PFSK-1 (cell line): ENCODE results near the gene ADAM21.

Experiments
- FOXP2 ChIP-seq: optimal IDR thresholded peaks from 2 replicates; pipeline ENCODE3; 2011; ENCODE audit warnings: borderline replicate concordance, control low read depth, inconsistent platforms; ENCODE audit not compliant: insufficient read depth; ENCODE audit errors: extremely low read length, extremely low read depth
- POLR2AphosphoS5 ChIP-seq: IDR thresholded peaks from 2 replicates; pipeline ENCODE4 v1.6.1; 2012; ENCODE audit warnings: low read depth, mild to moderate bottlenecking, control low read depth, low read length, moderate library complexity
- SIN3A ChIP-seq: IDR thresholded peaks from 2 replicates; pipeline ENCODE4 v1.6.1; 2012; ENCODE audit warnings: mild to moderate bottlenecking, low read length, moderate library complexity, borderline replicate concordance; ENCODE audit not compliant: insufficient read depth
- TAF1 ChIP-seq: IDR thresholded peaks from 2 replicates; pipeline ENCODE4 v1.6.1; 2012; ENCODE audit warnings: low read length, control low read depth, borderline replicate concordance; ENCODE audit not compliant: insufficient read depth
- TF ChIP-seq, protein P1 (sequence below), 2 experiments: IDR thresholded peaks; 2 replicates each; pipeline versions ENCODE4 v1.6.1 to v1.8.0; 2011 to 2012; ENCODE audit warnings: low read depth in 2 of 2, low read length in 2 of 2, control low read depth in 1 of 2, inconsistent platforms in 1 of 2, mild to moderate bottlenecking in 1 of 2, moderate library complexity in 1 of 2; ENCODE audit not compliant: insufficient read depth in 1 of 2

ADAM21 gene

DNA sequence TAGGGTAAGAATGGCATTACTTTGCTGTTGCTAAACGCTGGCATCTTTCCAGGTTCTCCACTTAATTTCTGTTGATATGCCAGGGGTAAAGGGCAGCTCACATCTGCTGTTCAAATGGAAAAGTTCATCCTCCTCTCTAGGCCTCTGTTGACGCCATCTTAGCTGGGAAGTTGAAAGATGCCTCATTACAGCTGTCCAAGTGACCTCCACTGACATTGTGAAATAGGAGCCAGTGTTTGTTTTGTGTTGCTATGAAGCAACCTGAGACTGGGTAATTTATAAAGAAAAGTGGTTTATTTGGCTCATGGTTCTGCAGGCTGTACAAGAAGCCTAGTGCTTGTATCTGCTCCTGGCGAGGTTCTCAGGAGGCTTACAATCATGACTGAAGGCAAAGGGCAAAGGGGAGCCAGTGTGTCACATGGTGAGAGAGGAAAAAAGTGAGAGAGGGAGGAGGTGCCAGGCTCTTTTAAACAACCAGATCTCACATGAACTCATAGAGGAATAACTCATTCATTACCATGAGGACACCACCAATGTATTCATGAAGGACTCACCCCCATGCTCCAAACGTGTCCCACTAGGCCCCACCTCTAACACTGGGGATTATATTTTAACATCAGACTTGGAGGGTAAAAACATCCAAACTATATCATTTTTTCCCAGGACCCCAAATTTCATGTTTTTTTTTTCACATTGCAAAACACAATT, 3.2 kb upstream of the ADAM21 start:
- no peak for TF ChIP-seq TAF1
- no peak for TF ChIP-seq SIN3A
- no peak for TF ChIP-seq FOXP2
- TF ChIP-seq, protein P1, sequence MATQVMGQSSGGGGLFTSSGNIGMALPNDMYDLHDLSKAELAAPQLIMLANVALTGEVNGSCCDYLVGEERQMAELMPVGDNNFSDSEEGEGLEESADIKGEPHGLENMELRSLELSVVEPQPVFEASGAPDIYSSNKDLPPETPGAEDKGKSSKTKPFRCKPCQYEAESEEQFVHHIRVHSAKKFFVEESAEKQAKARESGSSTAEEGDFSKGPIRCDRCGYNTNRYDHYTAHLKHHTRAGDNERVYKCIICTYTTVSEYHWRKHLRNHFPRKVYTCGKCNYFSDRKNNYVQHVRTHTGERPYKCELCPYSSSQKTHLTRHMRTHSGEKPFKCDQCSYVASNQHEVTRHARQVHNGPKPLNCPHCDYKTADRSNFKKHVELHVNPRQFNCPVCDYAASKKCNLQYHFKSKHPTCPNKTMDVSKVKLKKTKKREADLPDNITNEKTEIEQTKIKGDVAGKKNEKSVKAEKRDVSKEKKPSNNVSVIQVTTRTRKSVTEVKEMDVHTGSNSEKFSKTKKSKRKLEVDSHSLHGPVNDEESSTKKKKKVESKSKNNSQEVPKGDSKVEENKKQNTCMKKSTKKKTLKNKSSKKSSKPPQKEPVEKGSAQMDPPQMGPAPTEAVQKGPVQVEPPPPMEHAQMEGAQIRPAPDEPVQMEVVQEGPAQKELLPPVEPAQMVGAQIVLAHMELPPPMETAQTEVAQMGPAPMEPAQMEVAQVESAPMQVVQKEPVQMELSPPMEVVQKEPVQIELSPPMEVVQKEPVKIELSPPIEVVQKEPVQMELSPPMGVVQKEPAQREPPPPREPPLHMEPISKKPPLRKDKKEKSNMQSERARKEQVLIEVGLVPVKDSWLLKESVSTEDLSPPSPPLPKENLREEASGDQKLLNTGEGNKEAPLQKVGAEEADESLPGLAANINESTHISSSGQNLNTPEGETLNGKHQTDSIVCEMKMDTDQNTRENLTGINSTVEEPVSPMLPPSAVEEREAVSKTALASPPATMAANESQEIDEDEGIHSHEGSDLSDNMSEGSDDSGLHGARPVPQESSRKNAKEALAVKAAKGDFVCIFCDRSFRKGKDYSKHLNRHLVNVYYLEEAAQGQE (IDR thresholded peaks at IDR 0.05; ENCODE audit: insufficient read depth in 1 of 2, low read depth in 2 of 2, low read length in 2 of 2), result no peak
- no peak for TF ChIP-seq POLR2AphosphoS5

DNA sequence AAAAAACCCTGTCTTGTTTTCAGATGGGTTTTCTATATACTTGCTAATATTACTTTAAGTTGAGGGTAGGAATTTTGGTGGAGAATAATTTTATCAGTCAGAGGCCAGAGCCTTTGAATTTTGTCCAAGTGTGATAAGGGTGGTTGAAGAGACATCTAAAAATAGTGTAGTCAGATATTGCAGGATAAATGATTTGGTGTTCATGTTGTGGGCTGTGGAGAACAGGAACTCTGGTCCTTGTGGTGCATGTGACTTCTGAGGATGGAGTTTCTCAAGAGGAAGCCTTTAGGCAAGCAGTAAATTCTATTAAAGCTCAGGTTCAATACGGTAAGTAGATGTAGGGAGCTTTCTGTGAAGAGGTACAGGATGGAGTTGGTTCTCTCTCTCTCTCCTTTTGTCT, 2.8 kb downstream of the ADAM21 start:
- TF ChIP-seq SIN3A, result no peak
- TF ChIP-seq TAF1, result no peak
- TF ChIP-seq POLR2AphosphoS5, result no peak
- no peak for TF ChIP-seq FOXP2
- TF ChIP-seq, protein P1 (IDR thresholded peaks at IDR 0.05; ENCODE audit: insufficient read depth in 1 of 2, low read depth in 2 of 2, low read length in 2 of 2), result no peak

DNA sequence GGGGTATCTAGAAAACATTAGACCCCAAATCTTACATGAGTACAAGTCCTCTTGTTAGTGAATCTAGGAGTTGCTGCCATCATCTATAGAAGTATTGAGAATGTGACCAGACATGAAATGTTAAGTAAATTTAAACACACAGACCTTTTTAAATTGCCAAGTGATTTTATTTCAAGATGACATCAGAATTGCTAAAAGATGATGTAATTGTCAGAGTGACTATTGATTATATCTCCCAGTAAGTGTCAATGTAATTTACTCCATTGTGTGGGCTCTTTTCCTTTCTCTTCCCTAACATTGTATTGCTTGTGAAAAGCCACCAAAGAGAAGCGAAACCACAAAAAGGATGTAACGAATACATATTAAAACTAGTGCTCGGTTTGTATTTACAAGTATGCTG, 16.8 kb downstream of the ADAM21 start:
- TF ChIP-seq POLR2AphosphoS5 (no peak), TAF1 (no peak), SIN3A (no peak), FOXP2 (no peak)
- TF ChIP-seq, protein P1 (IDR thresholded peaks at IDR 0.05; ENCODE audit: insufficient read depth in 1 of 2, low read depth in 2 of 2, low read length in 2 of 2), result no peak

DNA sequence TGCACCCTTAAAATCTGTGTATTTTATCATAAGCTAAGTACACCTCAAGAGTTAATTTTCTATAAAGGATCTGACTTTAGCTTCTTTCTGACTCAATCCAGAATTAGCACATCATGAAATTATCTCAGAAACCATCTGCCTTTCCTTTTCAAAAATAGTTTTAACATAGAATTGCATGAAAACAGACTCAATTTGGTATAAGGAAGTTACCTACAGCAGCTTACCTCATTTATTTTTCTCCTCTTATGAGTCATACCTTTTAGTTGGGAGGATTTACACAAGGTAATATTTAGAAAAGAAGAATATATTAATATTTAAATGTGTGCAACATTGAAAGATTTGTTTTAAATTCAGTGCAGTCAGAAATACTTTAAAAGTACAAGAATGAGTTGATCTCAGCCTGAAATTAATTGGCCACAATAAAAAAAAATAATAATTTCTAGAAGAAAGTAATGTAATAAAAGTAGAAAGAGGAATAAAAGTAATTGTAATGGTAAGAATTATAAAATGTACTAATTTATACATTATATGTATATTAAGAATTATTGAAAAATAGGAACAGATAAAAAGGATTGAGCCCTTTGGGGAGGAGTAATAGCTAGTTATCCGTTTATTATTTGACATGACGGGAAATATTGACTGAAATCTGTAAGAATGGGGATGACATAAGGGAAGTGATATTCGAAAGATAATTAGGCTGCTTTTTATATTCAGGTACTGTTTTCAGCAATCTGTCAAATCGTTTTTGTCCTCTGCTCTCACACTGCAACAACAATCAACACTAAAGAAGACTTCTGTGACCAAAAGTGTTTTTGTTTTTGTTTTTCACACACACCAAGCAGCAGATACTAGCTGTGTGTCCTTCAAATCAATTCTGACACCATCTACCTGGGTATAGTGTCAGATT, 20.5 kb downstream of the ADAM21 start:
- TF ChIP-seq FOXP2, result no peak
- TF ChIP-seq, protein P1 (IDR thresholded peaks at IDR 0.05; ENCODE audit: insufficient read depth in 1 of 2, low read depth in 2 of 2, low read length in 2 of 2), result no peak
- no peak for TF ChIP-seq SIN3A
- no peak for TF ChIP-seq POLR2AphosphoS5
- TF ChIP-seq TAF1, result no peak

DNA sequence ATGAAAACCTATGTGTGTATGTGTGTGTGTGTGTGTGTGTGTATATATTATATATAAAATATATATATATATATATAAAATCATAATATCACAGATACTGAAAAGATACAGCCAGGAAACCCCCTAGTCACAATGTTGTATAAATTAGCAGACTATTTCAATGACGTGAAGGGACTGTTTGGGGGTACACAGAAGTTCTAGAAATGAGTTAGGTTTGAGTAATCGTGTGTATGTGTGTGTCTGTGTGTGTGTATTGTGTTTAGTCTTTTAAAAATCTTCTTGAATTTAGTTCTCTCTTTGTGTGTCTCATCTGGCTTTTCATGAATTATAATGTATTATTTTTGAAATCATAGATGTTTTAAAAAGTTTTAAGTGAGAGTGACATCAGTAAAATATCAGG, 21.9 kb downstream of the ADAM21 start:
- TF ChIP-seq TAF1, result no peak
- no peak for TF ChIP-seq SIN3A
- TF ChIP-seq, protein P1 (IDR thresholded peaks at IDR 0.05; ENCODE audit: insufficient read depth in 1 of 2, low read depth in 2 of 2, low read length in 2 of 2), result no peak
- no peak for TF ChIP-seq POLR2AphosphoS5
- TF ChIP-seq FOXP2, result no peak
